Erythroblast (primary cell): ENCODE data around the gene MGAM2.
A peak's percentile ranks its signal among the peaks of the same experiment; 100 is the strongest.

Experiments
- DNase-seq, 2 experiments: peaks; one replicate each; lab custom pipeline; 2025; lab: John Stamatoyannopoulos, UW
- GATA1 ChIP-seq: IDR thresholded peaks from 2 replicates; pipeline ENCODE4 v1.6.1; 2011; ENCODE audit warnings: low read depth, mild to moderate bottlenecking, control low read depth, low read length, moderate library complexity
- POLR2A ChIP-seq: IDR thresholded peaks from 2 replicates; pipeline ENCODE4 v1.6.1; 2011; ENCODE audit warnings: mild to moderate bottlenecking, low read length

MGAM2 gene

DNA sequence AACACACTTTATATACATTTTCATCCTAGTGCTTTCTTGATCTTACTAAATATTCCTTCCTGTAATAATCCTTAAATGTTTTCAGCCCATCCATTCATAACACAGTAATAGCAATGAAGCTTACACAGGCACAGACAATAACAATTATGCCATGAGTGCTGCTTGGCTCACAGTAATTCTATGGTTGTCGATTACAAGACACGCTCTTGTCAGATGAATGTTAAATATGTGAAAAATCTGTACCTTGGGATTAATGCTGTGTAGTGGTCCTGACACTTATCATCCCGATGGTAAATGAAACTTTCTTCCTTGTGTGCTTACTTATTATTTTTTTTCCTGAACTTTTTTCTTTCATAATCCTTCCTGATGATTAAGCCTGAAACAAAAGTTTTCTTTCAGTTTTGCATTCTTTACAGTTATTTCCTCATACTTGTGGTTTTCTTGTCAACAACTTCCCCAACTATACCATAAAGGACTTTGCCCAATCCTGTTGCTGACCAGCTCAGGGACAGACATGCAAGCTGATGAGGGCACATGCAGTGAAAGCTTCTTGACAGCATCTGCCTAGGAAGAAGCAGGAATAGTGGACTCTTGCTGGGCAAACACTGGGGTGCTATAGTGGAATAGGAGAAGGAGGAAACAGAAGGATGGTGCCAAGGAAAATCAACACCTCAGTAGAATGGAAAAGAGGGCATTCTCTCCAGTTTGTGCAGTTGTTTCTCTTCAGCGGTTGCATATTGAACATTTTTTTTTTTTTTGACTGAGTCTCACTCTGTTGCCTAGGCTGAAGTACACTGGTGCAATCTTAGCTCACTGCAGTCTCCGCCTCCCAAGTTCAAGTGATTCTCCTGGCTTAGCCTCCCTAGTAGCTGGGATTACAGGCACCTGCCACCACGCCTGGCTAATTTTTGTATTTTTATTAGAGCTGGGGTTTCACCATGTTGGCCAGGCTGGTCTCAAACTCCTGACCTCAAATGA is 6.7 kb upstream of the MGAM2 start:
- no peak for DNase-seq
- no peak for TF ChIP-seq GATA1
- TF ChIP-seq POLR2A = no peak

- DNase-seq = no peak
These were observed 2.6 kb upstream of the MGAM2 start for GRCh38 chr7:142108728-142109505.

DNA sequence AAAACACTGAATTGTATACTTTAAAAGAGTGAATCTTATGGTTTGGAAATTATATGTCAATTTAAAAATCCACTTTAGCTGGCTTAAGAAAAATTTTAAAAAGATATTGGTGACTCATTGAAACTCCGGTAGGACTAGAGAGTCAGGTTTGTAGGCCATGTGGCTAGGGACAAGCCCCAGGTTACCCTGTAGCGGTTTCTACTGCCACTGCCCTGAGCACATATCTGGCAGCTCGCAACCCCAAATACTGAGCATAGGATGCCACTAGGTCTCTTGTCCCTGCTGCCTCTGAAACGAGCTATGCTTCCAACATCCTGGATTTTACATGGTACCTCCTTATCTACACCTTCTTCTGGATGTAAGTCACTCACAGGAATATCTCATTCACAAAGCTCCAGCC is 1.4 kb upstream of the MGAM2 start:
- TF ChIP-seq POLR2A (no peak), GATA1 (no peak)
- DNase-seq = no peak

More at GRCh38 chr7:142108728-142109505, 2.6 kb upstream of the MGAM2 start:
- TF ChIP-seq GATA1 (no peak), POLR2A (no peak)

DNA sequence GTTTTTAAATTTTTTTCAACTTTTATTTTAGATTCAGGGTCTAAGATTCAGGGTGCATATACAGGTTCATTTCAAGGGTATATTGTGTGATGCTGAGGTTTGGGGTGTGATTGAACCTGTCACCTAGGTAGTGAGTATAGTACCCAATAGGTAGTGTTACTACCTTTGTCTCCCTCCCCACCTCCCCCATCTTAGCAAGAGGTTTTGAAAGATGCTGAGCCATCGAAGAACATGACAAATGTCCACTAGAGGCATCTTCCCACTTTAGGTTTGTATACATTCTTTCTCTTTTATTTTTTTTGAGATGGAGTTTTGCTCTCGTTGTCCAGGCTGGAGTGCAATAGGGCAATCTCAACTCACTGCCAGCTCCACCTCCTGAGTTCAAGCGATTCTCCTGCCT is 880 bp upstream of the MGAM2 start:
- TF ChIP-seq POLR2A (no peak), GATA1 (no peak)
- no peak for DNase-seq

- no peak for DNase-seq
- TF ChIP-seq GATA1 (no peak), POLR2A (no peak)
These were observed 568 bp downstream of the MGAM2 start for GRCh38 chr7:142112086-142112485.

- TF ChIP-seq POLR2A (no peak), GATA1 (no peak)
- DNase-seq = no peak
These were observed 2.7 kb downstream of the MGAM2 start for GRCh38 chr7:142114207-142114606.

DNA sequence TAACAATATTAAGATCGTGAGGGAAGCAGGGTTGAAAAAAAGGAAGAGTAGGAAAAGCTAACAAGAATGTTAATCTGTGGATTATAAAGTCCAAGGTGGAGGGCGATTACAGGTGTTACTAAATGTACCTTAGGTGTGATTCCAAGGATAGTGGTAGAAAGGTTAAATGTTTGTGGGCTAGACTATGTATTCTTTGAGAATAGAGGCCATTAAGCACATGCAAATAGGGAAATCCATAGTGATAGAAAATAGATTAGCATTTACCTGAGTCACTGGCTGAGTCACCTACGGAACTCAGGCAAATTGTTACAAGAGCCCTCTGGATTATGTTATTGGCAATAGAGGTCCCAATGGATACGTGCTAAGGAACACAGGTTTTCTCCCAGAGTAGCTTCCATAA is 9.0 kb downstream of the MGAM2 start:
- no peak for DNase-seq
- TF ChIP-seq GATA1 = no peak
- no peak for TF ChIP-seq POLR2A

DNA sequence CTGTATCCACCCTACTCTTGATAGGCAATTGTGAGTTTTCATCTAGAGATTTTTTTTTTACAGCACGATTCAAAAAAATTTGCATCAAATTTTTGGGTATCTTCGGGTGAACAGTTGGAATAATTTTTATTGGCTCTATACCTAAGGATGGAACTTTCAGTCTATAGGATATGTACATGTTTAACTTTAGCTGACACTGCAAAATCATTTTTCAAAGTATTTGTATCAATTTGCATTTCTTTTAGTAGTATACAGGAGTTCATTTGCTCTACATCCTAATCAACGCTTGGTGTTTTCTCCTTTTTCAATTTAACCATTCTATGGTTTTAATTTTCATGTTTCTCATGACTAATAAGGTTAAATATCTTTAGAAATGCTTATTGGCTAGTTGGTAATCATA is 11.7 kb downstream of the MGAM2 start:
- TF ChIP-seq POLR2A (no peak), GATA1 (no peak)
- DNase-seq = no peak

GRCh38 chr7:142125256-142125955 is 13.9 kb downstream of the MGAM2 start:
- DNase-seq = no peak
- TF ChIP-seq GATA1 (no peak), POLR2A (no peak)

DNA sequence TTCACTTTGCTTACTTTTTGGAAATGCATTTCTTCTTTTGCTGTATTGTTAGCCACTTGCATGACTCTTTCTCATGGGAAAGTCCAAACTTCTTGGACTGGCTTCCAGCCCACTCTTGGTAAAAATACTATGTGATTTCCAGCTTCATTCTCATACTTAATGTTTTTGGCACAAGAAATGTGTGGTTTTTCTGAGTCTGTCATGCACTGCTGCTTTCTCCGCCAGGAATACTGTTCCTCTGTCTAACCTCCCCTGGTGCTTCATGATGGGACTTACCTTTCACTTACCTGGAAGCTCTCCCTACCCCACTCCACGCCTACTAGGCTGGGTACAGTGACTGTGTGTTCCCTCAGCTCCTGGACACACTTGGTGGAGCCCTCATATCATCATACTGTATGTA is 18.7 kb downstream of the MGAM2 start:
- TF ChIP-seq POLR2A (no peak), GATA1 (no peak)
- DNase-seq = no peak

DNA sequence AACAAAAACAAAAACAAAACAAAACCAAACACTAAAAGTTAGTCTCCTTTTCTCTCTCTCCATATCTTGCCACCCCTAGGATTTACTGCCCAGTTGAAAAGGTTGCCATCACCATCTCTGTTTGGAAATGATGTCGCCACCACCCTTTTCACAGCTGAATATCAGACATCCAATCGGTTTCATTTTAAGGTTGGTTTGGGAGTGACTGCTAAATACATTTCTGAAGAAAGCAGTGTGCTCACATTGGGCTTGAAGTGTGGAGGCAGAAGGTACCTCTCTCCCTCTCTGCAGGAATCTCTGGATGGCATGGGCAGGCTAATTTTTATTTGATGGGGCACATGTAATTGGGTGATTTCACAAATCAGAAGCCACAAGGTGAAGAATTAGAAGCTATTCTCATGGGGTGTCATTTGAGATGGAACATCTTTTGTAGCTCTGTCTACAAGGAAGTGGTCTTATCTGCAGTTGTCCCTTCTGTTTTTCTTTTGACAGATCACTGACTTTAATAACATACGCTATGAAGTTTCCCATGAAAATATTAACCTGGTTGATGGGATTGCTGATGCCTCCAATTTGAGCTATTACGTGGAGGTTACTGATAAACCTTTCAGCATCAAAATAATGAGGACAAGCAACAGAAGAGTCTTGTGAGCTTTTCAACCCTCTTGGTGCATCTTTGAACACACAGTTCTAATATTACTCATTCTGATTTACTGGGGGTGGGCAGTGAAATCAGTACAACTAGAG is 20.1 kb downstream of the MGAM2 start:
- TF ChIP-seq GATA1 = no peak
- TF ChIP-seq POLR2A = no peak
- no peak for DNase-seq

DNA sequence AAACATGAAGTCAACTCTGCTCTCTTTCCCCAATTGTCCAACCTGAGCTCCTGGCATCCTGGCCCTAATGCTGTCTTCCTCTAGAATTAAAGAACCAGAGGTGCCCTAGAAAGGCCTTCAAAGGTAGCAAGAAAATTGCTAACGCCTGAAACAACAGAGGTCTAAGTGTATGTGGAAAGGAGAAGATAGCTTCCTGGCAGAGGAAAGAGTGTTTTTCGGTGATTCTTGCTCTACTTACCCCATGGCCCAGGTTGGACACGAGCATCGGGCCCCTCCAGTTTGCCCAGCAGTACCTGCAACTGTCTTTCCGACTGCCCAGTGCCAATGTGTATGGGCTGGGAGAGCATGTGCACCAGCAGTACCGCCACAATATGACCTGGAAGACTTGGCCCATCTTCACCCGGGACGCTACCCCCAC is 22.2 kb downstream of the MGAM2 start:
- TF ChIP-seq POLR2A = no peak
- TF ChIP-seq GATA1 = no peak
- no peak for DNase-seq

GRCh38 chr7:142134909-142135308 is 23.4 kb downstream of the MGAM2 start:
- no peak for DNase-seq
- TF ChIP-seq GATA1 = no peak
- TF ChIP-seq POLR2A = no peak

- TF ChIP-seq GATA1 (no peak), POLR2A (no peak)
- peak in 1 of 2 experiments; percentile 37 for DNase-seq
These were observed 27.5 kb downstream of the MGAM2 start for GRCh38 chr7:142138996-142139395.
